Stimulated activated naive CD4-positive, alpha-beta T cell (primary cell): Measurements from ENCODE around the gene JADE3.

Experiments
- DNase-seq, 6 experiments: peaks; one replicate each; lab custom pipeline; 2025; lab: John Stamatoyannopoulos, UW

The JADE3 gene

GRCh38 chrX:46912098-46912602 is at the start of gene JADE3:
JADE3 (plus strand) TSS chrX:46912421; CDS start chrX:46984895, 72,474 bp downstream.
- DNase-seq: peak in 4 of 6 experiments; percentile 1 to 20 (median 4)

GRCh38 chrX:46863072-46863471 is 49.1 kb upstream of the JADE3 start:
- DNase-seq: no peak

DNA sequence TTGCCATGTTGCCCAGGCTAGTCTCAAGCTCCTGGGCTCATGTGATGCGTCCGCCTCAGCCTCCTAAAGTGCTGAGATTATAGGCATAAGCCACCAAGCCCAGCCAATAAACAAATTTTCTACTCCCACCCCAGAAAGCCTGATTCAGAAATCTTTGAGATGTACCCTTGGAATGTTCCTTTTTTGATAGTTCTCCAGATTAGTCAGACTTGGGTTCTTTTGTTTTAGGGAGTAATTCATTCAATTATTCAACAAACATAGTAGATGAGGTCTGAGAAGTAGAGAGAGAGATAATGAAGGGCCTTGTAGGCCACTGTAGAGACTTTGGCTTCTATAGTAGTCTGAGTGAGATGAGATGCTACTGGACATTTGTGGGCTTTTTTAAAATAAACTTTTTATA is 47.6 kb upstream of the JADE3 start:
- no peak for DNase-seq

- DNase-seq: no peak
These were observed 46.9 kb upstream of the JADE3 start for GRCh38 chrX:46865281-46865680.

GRCh38 chrX:46866726-46867125 is 45.5 kb upstream of the JADE3 start:
- DNase-seq: no peak

DNA sequence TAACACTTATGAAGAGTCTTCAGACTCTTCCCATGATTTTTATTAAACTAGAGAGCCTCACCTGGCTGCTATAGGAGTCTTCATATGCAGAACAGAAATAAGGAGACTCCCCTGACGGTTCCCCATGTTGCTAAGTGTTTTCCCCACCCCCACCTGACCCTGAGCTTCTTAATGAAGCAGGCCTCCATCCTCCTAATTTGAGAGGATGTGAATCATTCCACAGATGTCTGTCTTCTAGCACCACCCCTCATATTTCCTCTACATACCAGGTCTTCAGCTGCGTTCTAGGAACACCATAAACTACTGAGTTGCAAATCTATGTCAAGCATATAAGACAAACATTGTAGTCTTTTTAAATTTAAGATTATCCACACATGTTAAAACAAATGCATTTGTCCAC is 38.5 kb upstream of the JADE3 start:
- DNase-seq: no peak

GRCh38 chrX:46876901-46877300 is 35.3 kb upstream of the JADE3 start:
- DNase-seq: no peak

- no peak for DNase-seq
These were observed 30.0 kb upstream of the JADE3 start for GRCh38 chrX:46882266-46882665.

GRCh38 chrX:46884799-46885198 is 27.4 kb upstream of the JADE3 start:
- DNase-seq: no peak

- no peak for DNase-seq
These were observed 14.0 kb upstream of the JADE3 start for GRCh38 chrX:46898207-46898606.

DNA sequence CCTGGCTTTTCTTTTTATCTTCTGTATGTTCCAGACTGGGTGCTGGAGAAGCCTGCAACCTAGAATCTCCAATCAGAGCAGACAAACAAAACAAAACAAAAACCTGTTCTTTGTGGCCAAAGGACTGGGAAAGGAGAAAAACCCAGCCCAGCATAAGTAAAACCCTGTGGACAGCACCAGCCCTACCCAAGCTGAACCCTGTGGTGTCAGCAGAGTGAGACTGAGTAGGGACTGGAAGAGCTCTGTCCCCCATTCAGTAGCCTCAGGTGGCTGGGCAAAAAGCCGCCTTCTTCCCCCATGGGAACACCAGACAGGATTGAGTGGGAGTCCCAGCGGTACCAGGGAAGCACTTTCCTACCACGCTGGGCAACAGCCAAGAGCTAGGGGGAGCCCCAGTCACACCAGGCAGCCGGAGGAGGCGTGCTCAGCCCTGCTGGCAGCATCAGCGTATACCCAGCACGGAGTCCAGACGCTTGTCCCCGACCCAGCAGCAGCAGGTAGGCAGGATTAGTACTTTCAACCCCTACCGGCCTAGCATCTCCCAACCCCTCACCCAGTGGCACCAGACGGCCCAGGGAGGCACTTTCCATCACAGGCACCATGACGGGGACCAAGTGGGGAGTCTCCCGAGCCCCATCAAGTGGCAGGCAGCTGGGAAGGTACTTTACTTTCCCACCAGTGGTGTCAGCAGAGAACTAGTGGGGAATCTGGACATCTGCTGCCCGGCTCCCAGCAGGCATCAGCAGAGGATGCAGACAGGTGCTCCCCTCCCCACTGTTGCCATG is 8.6 kb upstream of the JADE3 start:
- peak; percentile 7 to 49 (median 28) for DNase-seq

DNA sequence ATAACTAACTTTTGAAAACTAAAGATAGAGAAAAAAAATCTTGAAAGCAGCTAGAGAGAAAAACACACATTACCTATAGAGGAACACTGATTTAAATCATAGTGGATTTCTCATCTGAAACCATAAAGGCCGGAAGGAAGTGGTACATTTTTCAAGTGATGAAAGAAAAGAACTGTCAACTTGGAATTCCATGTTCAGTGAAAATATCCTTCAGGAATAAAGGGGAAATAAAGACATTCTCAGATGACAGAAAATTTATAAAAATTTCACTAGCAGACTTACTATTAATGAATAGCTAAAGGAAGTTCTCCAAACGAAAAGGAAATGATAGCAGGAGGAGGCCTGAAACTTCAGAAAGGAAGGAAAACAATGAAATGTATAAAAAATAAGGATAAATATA is 7.6 kb upstream of the JADE3 start:
- no peak for DNase-seq

- no peak for DNase-seq
These were observed 1.8 kb upstream of the JADE3 start for GRCh38 chrX:46910415-46910814.

GRCh38 chrX:46912603-46913491 is 626 bp downstream of the JADE3 start:
- DNase-seq: peak in 3 of 6 experiments; percentile 3 to 9 (median 5)

GRCh38 chrX:46913667-46914066 is 1.4 kb downstream of the JADE3 start:
- peak in 2 of 6 experiments; percentile 1 to 7 for DNase-seq

DNA sequence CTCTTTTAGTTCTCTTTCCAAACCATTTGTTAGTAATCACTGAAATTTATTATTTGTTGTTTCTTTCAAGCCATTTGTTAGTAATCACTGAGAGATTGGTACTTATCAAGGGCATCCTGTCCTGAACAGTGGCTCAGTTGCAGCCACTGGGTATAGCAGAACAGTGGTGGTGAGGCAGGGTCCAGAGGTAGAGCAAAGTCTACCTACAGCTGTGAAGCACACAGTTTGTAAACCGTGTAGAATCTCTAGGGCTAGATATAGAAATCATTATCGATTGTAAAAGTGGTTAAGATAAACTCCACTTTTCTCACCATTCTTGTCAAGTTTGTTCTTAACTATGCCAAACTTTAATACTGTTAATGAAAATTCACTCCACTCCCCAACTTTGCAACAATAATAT is 4.1 kb downstream of the JADE3 start:
- no peak for DNase-seq

DNA sequence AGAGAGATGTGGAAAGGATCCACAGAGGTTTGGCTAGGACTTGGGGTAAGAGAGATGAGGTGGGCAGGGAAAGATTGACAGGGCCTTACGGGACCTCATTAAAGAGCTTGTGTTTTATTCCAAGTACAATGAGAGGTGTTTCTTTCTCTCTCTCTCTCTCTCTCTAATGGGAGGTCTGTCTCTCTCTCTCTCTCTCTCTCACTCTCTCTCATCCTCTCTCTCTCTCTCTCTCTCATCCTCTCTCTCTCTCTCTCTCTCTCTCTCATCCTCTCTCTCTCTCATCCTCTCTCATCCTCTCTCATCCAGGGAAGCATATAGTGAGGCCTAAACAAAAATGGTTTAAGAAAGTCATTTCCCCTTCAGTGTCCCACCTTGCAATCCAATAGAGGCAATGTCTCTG is 5.4 kb downstream of the JADE3 start:
- DNase-seq: no peak

- no peak for DNase-seq
These were observed 6.2 kb downstream of the JADE3 start for GRCh38 chrX:46918434-46918833.

DNA sequence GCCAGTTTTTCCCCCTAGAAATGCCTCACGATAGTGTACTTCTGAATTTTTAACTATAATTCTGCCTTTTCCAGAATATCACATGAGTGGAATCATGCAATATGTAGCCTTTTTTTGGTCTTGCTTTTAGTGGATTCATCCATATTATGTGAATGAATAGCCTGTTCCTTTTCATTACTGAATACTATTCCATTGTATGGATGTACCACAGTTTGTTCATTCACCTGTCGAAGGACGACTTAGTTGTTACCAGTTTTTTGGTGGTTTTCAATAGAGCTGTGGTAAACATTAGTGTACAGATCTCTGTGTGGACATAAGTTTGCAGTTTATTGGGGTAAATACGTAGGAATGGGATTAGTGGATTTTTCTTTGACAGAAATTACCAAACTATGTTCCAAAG is 8.0 kb downstream of the JADE3 start:
- DNase-seq: no peak

- DNase-seq: no peak
These were observed 10.4 kb downstream of the JADE3 start for GRCh38 chrX:46922611-46923010.

DNA sequence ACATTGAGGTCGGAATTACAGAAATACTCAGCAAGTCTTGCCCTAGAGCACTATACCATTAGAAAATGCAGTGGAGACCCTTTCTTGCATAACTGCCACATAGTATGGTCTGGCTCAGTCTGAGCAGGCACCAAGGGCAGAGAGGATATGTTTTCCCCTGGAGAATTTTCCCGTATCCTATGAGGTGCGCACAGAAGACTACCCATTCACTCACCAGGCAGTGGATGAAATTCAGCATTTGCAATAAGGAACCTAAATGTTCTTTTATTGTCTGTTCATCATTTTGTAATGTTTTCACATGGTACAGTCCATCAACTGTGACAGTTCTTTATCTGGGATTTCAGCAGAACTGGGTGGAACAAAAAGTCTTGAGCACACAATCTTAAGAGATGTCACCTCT is 15.5 kb downstream of the JADE3 start:
- no peak for DNase-seq

GRCh38 chrX:46929439-46930261 is 17.4 kb downstream of the JADE3 start:
- no peak for DNase-seq
